Kidney (tissue), 14 donors: ENCODE data around the gene TRIM72. TPM values are rescaled to one million over a fixed set of nuclear protein-coding genes. Genes with fewer than 3 reads are reported as not detected.

Source experiments
- DNase-seq, 5 donors: peaks; one replicate each; pipeline ENCODE4 v3.0.0-alpha.2; 2013 to 2020
- FAIRE-seq: peaks from 2 replicates; lab custom pipeline; 2012; peaks lifted over from hg19 to GRCh38; lab: Jason Lieb, UNC
- H3K27ac ChIP-seq, 2 donors: one replicate each; pipeline ENCODE4 v1.7.0; 2013; ENCODE audit warnings: low read depth in 2 of 2, low read length in 2 of 2, inconsistent platforms in 1 of 2
- H3K27me3 ChIP-seq: one replicate; pipeline ENCODE4 v1.7.1; 2013; ENCODE audit warnings: low read length, inconsistent platforms; ENCODE audit not compliant: control insufficient read depth, insufficient read depth
- H3K36me3 ChIP-seq, 3 donors: one replicate each; pipeline versions ENCODE4 v1.7.0 to v1.7.1; 2013; ENCODE audit warnings: low read length in 3 of 3, control low read depth in 1 of 3, inconsistent platforms in 1 of 3; ENCODE audit not compliant: insufficient read depth in 3 of 3, control insufficient read depth in 2 of 3
- H3K4me1 ChIP-seq, 3 donors: one replicate each; pipeline versions ENCODE4 v1.7.0 to v1.7.1; 2013; ENCODE audit warnings: low read length in 3 of 3, inconsistent platforms in 1 of 3, low read depth in 1 of 3; ENCODE audit not compliant: control insufficient read depth in 2 of 3, insufficient read depth in 2 of 3
- H3K4me3 ChIP-seq, 3 donors: one replicate each; pipeline versions ENCODE4 v1.7.0 to v1.8.1; 2013; ENCODE audit warnings: low read length in 3 of 3, control low read depth in 1 of 3, inconsistent platforms in 1 of 3
- H3K9ac ChIP-seq, 3 donors: one replicate each; pipeline versions ENCODE4 v1.7.0 to v1.7.1; 2013; ENCODE audit warnings: low read length in 3 of 3, control low read depth in 1 of 3, inconsistent platforms in 1 of 3
- H3K9me3 ChIP-seq, 3 donors: one replicate each; pipeline versions ENCODE4 v1.7.0 to v1.7.1; 2013; ENCODE audit warnings: low read length in 3 of 3, control low read depth in 1 of 3, inconsistent platforms in 1 of 3; ENCODE audit not compliant: control insufficient read depth in 2 of 3, insufficient read depth in 1 of 3
- intact Hi-C: fragments of 100-400 bp; cut with DNase I; formaldehyde crosslinking; loops from one replicate; pipeline ENCODE4 v1.11.1; 2022
- polyA plus RNA-seq: library from polyadenylated mRNA; stranded (reverse); fragments of 350-450 nt; fragmentation: Illumina TruSeq; extraction: RNeasy Lipid Tissue Mini Kit (QIAGEN cat#74804); gene quantifications from one replicate; pipeline ENCODE4 v1.2.3, GENCODE V29; 2014; ENCODE audit warnings: low read depth, low replicate concordance; ENCODE audit not compliant: insufficient read depth
- total RNA-seq: library from RNA; stranded (reverse); fragmentation: NEBNext Ultra II Directional; extraction: Animal tissue kit (Norgen Biotek cat#: 25700); gene quantifications from one replicate; pipeline ENCODE4 v1.2.1, GENCODE V29; 2021
- TF ChIP-seq, protein P1 (sequence below): IDR thresholded peaks from 3 replicates; pipeline ENCODE4 v1.5.1; 2012; ENCODE audit warnings: mild to moderate bottlenecking, moderate library complexity, borderline replicate concordance; ENCODE audit not compliant: insufficient read depth; ENCODE audit errors: extremely low read depth
- donor health status: control.
- donor health status: control.
- donor health status: control.
- donor health status: control.
- donor health status: control.
- donor health status: DM: yes; HTN: yes; CAD: no.
- donor health status: Normal renal cell carcinoma (clear cell type).

The TRIM72 gene
- total and polyA plus RNA-seq, 2 donors from 2014 or later, result 0.06 to 0.11 TPM

DNA sequence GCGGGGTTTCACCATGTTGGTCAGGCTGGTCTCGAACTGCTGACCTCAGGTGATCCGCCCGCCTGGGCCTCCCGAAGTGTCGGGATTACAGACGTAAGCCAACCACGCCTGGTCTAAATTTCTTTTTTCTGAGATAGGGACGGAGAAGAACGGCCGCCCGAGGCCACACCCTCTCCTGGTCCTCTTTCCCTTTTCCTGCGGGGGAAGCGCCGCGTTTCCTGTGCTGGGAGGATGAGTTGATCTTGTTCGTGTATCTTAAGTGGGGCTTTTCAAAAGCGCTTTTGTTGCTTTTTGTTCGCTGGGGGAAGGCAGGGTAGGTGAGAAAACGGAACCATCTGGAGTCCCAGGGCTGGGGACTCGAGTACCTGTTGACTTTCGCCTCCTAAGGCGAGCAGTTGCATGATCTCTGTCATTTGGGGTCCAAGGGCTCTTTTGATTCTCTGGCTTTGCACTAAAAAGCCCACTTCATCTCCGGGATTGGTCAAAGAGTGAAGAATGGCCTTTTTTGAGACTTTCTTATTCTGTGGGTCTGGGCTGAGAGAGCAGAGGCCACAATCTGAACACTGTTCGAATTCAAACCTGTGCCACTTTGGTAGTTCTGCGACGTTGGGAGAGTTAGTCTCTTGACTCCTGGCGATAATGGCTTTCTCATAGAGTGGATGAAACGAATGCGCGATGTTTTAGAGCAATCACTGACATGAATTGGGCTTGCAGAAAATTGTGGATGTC lies 32.7 kb upstream of the TRIM72 start:
- Histone ChIP-seq H3K27ac (peak overlapping the region; percentile 96 to 99), H3K36me3 (peaks cover 11 to 35% (median 27%) of the 10 kb centered on the region in 3 donors), H3K9ac (peak overlapping the region; percentile 37 to 93 (median 47)), H3K9me3 (no peaks in the 10 kb centered on the region), H3K4me3 (peak overlapping the region; percentile 80 to 89 (median 83)), H3K4me1 (peaks cover 3 to 19% (median 15%) of the 10 kb centered on the region in 3 donors), H3K27me3 (no peaks in the 10 kb centered on the region)
- DNase-seq (peak; percentile 23 to 77 (median 64)), FAIRE-seq (no peak)
- intact Hi-C loops, result no loop called here
- TF ChIP-seq, protein P1, sequence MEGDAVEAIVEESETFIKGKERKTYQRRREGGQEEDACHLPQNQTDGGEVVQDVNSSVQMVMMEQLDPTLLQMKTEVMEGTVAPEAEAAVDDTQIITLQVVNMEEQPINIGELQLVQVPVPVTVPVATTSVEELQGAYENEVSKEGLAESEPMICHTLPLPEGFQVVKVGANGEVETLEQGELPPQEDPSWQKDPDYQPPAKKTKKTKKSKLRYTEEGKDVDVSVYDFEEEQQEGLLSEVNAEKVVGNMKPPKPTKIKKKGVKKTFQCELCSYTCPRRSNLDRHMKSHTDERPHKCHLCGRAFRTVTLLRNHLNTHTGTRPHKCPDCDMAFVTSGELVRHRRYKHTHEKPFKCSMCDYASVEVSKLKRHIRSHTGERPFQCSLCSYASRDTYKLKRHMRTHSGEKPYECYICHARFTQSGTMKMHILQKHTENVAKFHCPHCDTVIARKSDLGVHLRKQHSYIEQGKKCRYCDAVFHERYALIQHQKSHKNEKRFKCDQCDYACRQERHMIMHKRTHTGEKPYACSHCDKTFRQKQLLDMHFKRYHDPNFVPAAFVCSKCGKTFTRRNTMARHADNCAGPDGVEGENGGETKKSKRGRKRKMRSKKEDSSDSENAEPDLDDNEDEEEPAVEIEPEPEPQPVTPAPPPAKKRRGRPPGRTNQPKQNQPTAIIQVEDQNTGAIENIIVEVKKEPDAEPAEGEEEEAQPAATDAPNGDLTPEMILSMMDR, result no peak

DNA sequence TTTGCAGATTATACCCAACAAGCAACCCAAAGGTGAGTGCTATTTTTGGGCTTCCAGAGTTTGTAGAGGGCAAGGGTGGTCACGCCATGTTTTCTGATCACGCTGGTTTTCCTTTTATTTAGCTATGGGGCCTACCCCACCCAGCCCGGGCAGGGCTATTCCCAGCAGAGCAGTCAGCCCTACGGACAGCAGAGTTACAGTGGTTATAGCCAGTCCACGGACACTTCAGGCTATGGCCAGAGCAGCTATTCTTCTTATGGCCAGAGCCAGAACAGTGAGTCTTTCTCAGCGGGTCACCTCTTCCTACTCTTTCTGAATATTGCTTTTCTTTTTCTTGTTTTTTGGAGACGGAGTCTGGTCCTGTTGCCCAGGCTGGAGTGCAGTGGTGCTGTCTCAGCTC lies 31.5 kb upstream of the TRIM72 start:
- H3K4me3 ChIP-seq, result peak overlapping the region; percentile 21 to 44 (median 25)
- intact Hi-C loops, result no loop called here
- H3K36me3 ChIP-seq, result peaks cover 20 to 46% (median 38%) of the 10 kb centered on the region in 3 donors

DNA sequence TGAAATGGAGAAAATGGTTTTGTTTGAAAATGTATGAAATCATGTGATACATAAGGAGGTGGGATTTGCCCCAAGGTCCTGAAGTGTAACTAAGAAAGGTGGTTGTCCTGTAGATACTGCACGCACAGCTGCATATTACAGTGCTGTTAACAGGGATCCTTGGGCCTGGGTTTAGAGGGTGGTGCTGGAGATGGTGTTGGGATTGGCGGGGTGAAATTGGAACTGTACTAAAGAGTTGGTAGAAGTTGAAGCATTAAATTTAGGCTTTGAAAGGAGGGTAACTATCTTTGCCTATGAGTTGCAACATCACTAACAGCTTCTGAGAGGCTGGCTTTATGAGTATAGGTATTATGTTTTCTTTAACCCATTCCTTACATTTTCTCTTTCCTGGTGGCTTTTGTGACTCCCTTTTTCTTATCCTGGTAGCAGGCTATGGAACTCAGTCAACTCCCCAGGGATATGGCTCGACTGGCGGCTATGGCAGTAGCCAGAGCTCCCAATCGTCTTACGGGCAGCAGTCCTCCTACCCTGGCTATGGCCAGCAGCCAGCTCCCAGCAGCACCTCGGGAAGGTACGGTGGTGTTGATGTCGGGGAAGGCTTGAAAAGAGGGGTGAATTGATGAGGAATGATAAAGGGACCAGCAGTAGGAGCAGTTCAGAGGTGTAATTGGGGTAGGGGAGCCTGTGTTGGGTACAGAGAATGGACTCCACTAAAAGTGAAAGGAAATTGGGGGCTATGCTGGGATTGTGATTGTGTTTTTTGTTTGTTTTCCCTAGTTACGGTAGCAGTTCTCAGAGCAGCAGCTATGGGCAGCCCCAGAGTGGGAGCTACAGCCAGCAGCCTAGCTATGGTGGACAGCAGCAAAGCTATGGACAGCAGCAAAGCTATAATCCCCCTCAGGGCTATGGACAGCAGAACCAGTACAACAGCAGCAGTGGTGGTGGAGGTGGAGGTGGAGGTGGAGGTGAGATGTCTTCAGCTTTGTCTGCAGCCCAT lies 30.2 kb upstream of the TRIM72 start:
- FAIRE-seq (no peak), DNase-seq (no peak)
- Histone ChIP-seq H3K27ac (no peak overlapping the region), H3K27me3 (no peaks in the 10 kb centered on the region), H3K9ac (no peak overlapping the region), H3K36me3 (peaks cover 20 to 60% (median 45%) of the 10 kb centered on the region in 3 donors), H3K9me3 (no peaks in the 10 kb centered on the region), H3K4me1 (peaks cover 3 to 19% (median 15%) of the 10 kb centered on the region in 3 donors), H3K4me3 (no peak overlapping the region)
- intact Hi-C loops, result no loop called here
- TF ChIP-seq, protein P1, result no peak

More for the DNA sequence above, 31.5 kb upstream of the TRIM72 start:
- Histone ChIP-seq H3K27ac (no peak overlapping the region), H3K9me3 (no peaks in the 10 kb centered on the region), H3K9ac (peak overlapping the region; percentile 11 to 46 (median 14)), H3K4me1 (peaks cover 3 to 19% (median 15%) of the 10 kb centered on the region in 3 donors), H3K27me3 (no peaks in the 10 kb centered on the region)
- TF ChIP-seq, protein P1, result no peak
- no peak for FAIRE-seq
- no peak for DNase-seq
